ENCODE measurements around the gene MAN1A1.

MAN1A1 gene

DNA sequence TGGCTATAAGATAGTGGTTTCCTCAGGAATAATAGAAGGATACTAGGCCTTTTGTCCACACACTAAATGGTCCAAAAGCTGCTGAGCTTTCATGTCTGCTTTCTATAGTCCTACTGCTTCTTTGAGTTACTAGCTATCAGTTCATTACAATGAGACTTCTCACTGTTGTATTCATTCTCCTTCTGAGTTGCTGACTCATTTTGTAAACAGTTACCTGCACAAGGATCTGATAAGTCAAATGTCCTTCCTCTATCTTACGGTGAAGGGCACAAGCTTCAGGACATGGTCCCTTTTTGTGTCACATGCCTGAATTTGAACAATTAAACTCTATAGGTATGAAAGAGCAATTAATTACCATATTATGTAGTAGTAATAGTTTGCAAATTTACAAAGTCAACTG lies 90.5 kb downstream of the MAN1A1 start (continued):
- no peak for TF ChIP-seq ZNF530 (tag by site-specific recombination; IDR thresholded peaks at IDR 0.05; ENCODE audit: low read depth)
- TF ChIP-seq, protein P1, sequence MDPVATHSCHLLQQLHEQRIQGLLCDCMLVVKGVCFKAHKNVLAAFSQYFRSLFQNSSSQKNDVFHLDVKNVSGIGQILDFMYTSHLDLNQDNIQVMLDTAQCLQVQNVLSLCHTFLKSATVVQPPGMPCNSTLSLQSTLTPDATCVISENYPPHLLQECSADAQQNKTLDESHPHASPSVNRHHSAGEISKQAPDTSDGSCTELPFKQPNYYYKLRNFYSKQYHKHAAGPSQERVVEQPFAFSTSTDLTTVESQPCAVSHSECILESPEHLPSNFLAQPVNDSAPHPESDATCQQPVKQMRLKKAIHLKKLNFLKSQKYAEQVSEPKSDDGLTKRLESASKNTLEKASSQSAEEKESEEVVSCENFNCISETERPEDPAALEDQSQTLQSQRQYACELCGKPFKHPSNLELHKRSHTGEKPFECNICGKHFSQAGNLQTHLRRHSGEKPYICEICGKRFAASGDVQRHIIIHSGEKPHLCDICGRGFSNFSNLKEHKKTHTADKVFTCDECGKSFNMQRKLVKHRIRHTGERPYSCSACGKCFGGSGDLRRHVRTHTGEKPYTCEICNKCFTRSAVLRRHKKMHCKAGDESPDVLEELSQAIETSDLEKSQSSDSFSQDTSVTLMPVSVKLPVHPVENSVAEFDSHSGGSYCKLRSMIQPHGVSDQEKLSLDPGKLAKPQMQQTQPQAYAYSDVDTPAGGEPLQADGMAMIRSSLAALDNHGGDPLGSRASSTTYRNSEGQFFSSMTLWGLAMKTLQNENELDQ (tag by site-specific recombination; IDR thresholded peaks at IDR 0.05; ENCODE audit: low read depth): no peak
- TF ChIP-seq, protein P2, sequence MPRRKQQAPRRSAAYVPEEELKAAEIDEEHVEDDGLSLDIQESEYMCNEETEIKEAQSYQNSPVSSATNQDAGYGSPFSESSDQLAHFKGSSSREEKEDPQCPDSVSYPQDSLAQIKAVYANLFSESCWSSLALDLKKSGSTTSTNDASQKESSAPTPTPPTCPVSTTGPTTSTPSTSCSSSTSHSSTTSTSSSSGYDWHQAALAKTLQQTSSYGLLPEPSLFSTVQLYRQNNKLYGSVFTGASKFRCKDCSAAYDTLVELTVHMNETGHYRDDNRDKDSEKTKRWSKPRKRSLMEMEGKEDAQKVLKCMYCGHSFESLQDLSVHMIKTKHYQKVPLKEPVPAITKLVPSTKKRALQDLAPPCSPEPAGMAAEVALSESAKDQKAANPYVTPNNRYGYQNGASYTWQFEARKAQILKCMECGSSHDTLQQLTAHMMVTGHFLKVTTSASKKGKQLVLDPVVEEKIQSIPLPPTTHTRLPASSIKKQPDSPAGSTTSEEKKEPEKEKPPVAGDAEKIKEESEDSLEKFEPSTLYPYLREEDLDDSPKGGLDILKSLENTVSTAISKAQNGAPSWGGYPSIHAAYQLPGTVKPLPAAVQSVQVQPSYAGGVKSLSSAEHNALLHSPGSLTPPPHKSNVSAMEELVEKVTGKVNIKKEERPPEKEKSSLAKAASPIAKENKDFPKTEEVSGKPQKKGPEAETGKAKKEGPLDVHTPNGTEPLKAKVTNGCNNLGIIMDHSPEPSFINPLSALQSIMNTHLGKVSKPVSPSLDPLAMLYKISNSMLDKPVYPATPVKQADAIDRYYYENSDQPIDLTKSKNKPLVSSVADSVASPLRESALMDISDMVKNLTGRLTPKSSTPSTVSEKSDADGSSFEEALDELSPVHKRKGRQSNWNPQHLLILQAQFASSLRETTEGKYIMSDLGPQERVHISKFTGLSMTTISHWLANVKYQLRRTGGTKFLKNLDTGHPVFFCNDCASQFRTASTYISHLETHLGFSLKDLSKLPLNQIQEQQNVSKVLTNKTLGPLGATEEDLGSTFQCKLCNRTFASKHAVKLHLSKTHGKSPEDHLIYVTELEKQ (tag by site-specific recombination; IDR thresholded peaks at IDR 0.05; ENCODE audit: borderline replicate concordance): no peak
- no peak for TF ChIP-seq PRDM1 (tag by site-specific recombination; IDR thresholded peaks at IDR 0.05)
- TF ChIP-seq, protein P3, sequence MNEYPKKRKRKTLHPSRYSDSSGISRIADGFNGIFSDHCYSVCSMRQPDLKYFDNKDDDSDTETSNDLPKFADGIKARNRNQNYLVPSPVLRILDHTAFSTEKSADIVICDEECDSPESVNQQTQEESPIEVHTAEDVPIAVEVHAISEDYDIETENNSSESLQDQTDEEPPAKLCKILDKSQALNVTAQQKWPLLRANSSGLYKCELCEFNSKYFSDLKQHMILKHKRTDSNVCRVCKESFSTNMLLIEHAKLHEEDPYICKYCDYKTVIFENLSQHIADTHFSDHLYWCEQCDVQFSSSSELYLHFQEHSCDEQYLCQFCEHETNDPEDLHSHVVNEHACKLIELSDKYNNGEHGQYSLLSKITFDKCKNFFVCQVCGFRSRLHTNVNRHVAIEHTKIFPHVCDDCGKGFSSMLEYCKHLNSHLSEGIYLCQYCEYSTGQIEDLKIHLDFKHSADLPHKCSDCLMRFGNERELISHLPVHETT (tag by site-specific recombination; IDR thresholded peaks at IDR 0.05): no peak
- no peak for TF ChIP-seq ZNF48 (tag by site-specific recombination; IDR thresholded peaks at IDR 0.05)

DNA sequence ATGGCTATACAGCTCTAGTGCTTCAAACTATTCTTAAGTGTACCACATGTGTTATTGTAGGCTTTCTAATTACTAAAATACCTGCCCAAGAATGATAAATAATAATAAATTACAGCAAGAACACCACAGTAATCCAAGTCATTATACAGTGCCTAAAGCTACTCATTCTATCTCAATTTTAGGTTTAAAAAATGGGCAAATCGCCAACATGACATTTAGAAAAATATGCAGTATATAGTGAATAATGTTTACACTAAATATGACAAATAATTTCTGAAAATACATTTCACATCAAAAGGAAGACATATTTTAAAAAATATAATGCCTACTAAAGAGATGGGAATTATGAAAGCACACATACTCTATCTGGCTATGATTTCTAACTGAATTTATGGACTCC lies 91.8 kb downstream of the MAN1A1 start:
- H3K9me3 ChIP-seq (ENCODE audit: control insufficient read depth, insufficient read depth, low read depth, low read length): no peaks in the 10 kb centered on the region
- H3K27ac ChIP-seq (ENCODE audit: extremely low read depth, low read depth, low read length): no peak overlapping the region
- no peaks in the 10 kb centered on the region for H3K36me3 ChIP-seq (ENCODE audit: control insufficient read depth in 2 of 2, insufficient read depth in 1 of 2, low read length in 2 of 2)
- no peak overlapping the region for H3K4me3 ChIP-seq (ENCODE audit: low read depth, low read length)
- POLR2A ChIA-PET: no interaction called here
- CTCF ChIA-PET: interaction anchor here (0.9 kb wide), 1 partner anchor 9 kb away, joined by 3 read pairs; no protein-coding TSS in a partner anchor
- TF ChIP-seq, protein P4, sequence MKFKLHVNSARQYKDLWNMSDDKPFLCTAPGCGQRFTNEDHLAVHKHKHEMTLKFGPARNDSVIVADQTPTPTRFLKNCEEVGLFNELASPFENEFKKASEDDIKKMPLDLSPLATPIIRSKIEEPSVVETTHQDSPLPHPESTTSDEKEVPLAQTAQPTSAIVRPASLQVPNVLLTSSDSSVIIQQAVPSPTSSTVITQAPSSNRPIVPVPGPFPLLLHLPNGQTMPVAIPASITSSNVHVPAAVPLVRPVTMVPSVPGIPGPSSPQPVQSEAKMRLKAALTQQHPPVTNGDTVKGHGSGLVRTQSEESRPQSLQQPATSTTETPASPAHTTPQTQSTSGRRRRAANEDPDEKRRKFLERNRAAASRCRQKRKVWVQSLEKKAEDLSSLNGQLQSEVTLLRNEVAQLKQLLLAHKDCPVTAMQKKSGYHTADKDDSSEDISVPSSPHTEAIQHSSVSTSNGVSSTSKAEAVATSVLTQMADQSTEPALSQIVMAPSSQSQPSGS (tag by site-specific recombination; IDR thresholded peaks at IDR 0.05; ENCODE audit: low read depth): 0 out of 2 replicates have a peak, but pooled peaks have one; percentile 18
- no peak for TF ChIP-seq ZFP3 (tag by site-specific recombination; IDR thresholded peaks at IDR 0.05; ENCODE audit: low read depth)
- H3K4me1 ChIP-seq (ENCODE audit: control insufficient read depth, insufficient read depth, low read length): 0 out of 2 replicates have a peak, but pooled peaks cover 3% of the 10 kb centered on the region

DNA sequence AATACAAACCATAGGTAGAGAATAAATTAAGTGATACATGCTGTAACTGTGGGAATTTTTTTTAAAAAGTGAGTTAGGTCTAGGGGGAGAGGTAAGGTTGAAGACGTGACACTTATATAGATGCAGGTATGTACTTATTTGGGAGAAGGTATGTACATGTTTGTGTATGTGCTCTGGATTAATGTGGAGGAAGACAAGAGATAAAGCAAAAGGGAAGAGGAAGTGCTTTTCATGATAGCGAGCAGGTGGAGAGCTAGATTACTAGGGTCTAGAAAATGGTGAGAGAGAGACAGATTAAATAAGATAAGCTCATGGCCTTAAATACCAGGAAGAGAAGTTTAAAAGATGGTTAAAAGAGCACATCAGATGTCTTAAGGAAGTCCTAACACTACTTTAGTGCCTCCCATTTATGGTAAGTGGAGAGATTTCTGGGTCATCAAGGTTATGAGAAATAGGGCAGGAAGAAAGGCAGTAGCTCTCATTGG lies 92.5 kb downstream of the MAN1A1 start:
- POLR2A ChIA-PET: no interaction called here
- Histone ChIP-seq H3K9me3 (ENCODE audit: control insufficient read depth, insufficient read depth, low read depth, low read length) (no peaks in the 10 kb centered on the region), H3K4me1 (ENCODE audit: control insufficient read depth, insufficient read depth, low read length) (0 out of 2 replicates have a peak, but pooled peaks cover 3% of the 10 kb centered on the region), H3K27ac (ENCODE audit: extremely low read depth, low read depth, low read length) (no peak overlapping the region), H3K4me3 (ENCODE audit: low read depth, low read length) (no peak overlapping the region), H3K36me3 (ENCODE audit: control insufficient read depth in 2 of 2, insufficient read depth in 1 of 2, low read length in 2 of 2) (no peaks in the 10 kb centered on the region)
- CTCF ChIA-PET: interaction anchor here (0.9 kb wide), 1 partner anchor 8 kb away, joined by 3 read pairs; no protein-coding TSS in a partner anchor
- no peak for TF ChIP-seq ZNF23 (tag by site-specific recombination; IDR thresholded peaks at IDR 0.05; ENCODE audit: borderline replicate concordance)
- no peak for TF ChIP-seq BCL11B (tag by site-specific recombination; IDR thresholded peaks at IDR 0.05; ENCODE audit: low read depth)
- TF ChIP-seq ZBTB48 (tag by site-specific recombination; IDR thresholded peaks at IDR 0.05): no peak
- TF ChIP-seq, protein P5, sequence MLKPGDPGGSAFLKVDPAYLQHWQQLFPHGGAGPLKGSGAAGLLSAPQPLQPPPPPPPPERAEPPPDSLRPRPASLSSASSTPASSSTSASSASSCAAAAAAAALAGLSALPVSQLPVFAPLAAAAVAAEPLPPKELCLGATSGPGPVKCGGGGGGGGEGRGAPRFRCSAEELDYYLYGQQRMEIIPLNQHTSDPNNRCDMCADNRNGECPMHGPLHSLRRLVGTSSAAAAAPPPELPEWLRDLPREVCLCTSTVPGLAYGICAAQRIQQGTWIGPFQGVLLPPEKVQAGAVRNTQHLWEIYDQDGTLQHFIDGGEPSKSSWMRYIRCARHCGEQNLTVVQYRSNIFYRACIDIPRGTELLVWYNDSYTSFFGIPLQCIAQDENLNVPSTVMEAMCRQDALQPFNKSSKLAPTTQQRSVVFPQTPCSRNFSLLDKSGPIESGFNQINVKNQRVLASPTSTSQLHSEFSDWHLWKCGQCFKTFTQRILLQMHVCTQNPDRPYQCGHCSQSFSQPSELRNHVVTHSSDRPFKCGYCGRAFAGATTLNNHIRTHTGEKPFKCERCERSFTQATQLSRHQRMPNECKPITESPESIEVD (tag by site-specific recombination; IDR thresholded peaks at IDR 0.05): no peak
- no peak for TF ChIP-seq ZNF544 (tag by site-specific recombination; IDR thresholded peaks at IDR 0.05)
- TF ChIP-seq ZNF132 (tag by site-specific recombination; IDR thresholded peaks at IDR 0.05; ENCODE audit: borderline replicate concordance): no peak
- TF ChIP-seq, protein P6, sequence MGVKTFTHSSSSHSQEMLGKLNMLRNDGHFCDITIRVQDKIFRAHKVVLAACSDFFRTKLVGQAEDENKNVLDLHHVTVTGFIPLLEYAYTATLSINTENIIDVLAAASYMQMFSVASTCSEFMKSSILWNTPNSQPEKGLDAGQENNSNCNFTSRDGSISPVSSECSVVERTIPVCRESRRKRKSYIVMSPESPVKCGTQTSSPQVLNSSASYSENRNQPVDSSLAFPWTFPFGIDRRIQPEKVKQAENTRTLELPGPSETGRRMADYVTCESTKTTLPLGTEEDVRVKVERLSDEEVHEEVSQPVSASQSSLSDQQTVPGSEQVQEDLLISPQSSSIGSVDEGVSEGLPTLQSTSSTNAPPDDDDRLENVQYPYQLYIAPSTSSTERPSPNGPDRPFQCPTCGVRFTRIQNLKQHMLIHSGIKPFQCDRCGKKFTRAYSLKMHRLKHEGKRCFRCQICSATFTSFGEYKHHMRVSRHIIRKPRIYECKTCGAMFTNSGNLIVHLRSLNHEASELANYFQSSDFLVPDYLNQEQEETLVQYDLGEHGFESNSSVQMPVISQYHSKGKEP (tag by site-specific recombination; IDR thresholded peaks at IDR 0.05): no peak
- TF ChIP-seq KLF10 (tag by site-specific recombination; IDR thresholded peaks at IDR 0.05): no peak
- TF ChIP-seq ZNF121 (tag by site-specific recombination; IDR thresholded peaks at IDR 0.05): no peak

Data from HEK293 (cell line).